ENCODE results near the gene KIAA1549.
"Not testable (repeated sequence)": the region's sequence is repeated elsewhere in the genome, so short reads cannot be mapped to it uniquely, and the experiment has no call there.

The KIAA1549 gene

GRCh38 chr7:138941545-138941944 is 39.6 kb downstream of the KIAA1549 start:
- Mint-ChIP-seq H3K36me3 (no peaks in the 10 kb centered on the region), H3K27me3 (no peaks in the 10 kb centered on the region), H3K4me3 (no peak overlapping the region), H3K27ac (no peak overlapping the region), H3K4me1 (no peaks in the 10 kb centered on the region), H3K9me3 (no peaks in the 10 kb centered on the region)
- no peak for ATAC-seq (replicated peaks)
- DNase-seq, result no peak

- DNase-seq; H3K4me1 Mint-ChIP-seq; H3K9me3 Mint-ChIP-seq; H3K27ac Mint-ChIP-seq; ATAC-seq (replicated peaks); H3K36me3 Mint-ChIP-seq; H3K4me3 Mint-ChIP-seq; H3K27me3 Mint-ChIP-seq: not testable (repeated sequence)
Observed at GRCh38 chr7:138940602-138941001, 40.6 kb downstream of the KIAA1549 start.

- ATAC-seq (replicated peaks) (no peak), DNase-seq (no peak)
- peaks cover 0 to 6% of the 10 kb centered on the region in 2 donors for H3K27me3 Mint-ChIP-seq
- no peak overlapping the region for H3K27ac Mint-ChIP-seq
- H3K4me1 Mint-ChIP-seq, result peaks cover 0 to 1% of the 10 kb centered on the region in 2 donors
- no peaks in the 10 kb centered on the region for H3K9me3 Mint-ChIP-seq
- no peak overlapping the region for H3K4me3 Mint-ChIP-seq
- no peaks in the 10 kb centered on the region for H3K36me3 Mint-ChIP-seq
Observed at GRCh38 chr7:138937484-138937883, 43.7 kb downstream of the KIAA1549 start.

- H3K4me3 Mint-ChIP-seq, result no peak overlapping the region
- DNase-seq, result no peak
- peaks cover 0 to 6% of the 10 kb centered on the region in 2 donors for H3K27me3 Mint-ChIP-seq
- peaks cover 0 to 1% of the 10 kb centered on the region in 2 donors for H3K4me1 Mint-ChIP-seq
- no peaks in the 10 kb centered on the region for H3K9me3 Mint-ChIP-seq
- ATAC-seq (replicated peaks), result no peak
- no peaks in the 10 kb centered on the region for H3K36me3 Mint-ChIP-seq
- no peak overlapping the region for H3K27ac Mint-ChIP-seq
Observed at GRCh38 chr7:138935465-138936011, 45.7 kb downstream of the KIAA1549 start.

GRCh38 chr7:138934861-138935260 is 46.3 kb downstream of the KIAA1549 start:
- DNase-seq (no peak), ATAC-seq (replicated peaks) (no peak)
- Mint-ChIP-seq H3K4me1 (peaks cover 0 to 1% of the 10 kb centered on the region in 2 donors), H3K9me3 (no peaks in the 10 kb centered on the region), H3K27me3 (peaks cover 0 to 6% of the 10 kb centered on the region in 2 donors), H3K4me3 (no peak overlapping the region), H3K27ac (no peak overlapping the region), H3K36me3 (no peaks in the 10 kb centered on the region)

- peaks cover 0 to 1% of the 10 kb centered on the region in 2 donors for H3K4me1 Mint-ChIP-seq
- H3K4me3 Mint-ChIP-seq, result no peak overlapping the region
- ATAC-seq (replicated peaks), result no peak
- no peak for DNase-seq
- H3K27ac Mint-ChIP-seq, result no peak overlapping the region
- H3K36me3 Mint-ChIP-seq, result no peaks in the 10 kb centered on the region
- H3K9me3 Mint-ChIP-seq, result no peaks in the 10 kb centered on the region
- peaks cover 0 to 6% of the 10 kb centered on the region in 2 donors for H3K27me3 Mint-ChIP-seq
Observed at GRCh38 chr7:138934367-138934766, 46.8 kb downstream of the KIAA1549 start.

GRCh38 chr7:138932870-138933269 is 48.3 kb downstream of the KIAA1549 start:
- H3K4me3 Mint-ChIP-seq, result no peak overlapping the region
- no peak for ATAC-seq (replicated peaks)
- DNase-seq, result no peak
- peaks cover 0 to 1% of the 10 kb centered on the region in 2 donors for H3K4me1 Mint-ChIP-seq
- H3K27me3 Mint-ChIP-seq, result peaks cover 0 to 6% of the 10 kb centered on the region in 2 donors
- no peaks in the 10 kb centered on the region for H3K36me3 Mint-ChIP-seq
- H3K27ac Mint-ChIP-seq, result no peak overlapping the region
- no peaks in the 10 kb centered on the region for H3K9me3 Mint-ChIP-seq

GRCh38 chr7:138932427-138932826 is 48.8 kb downstream of the KIAA1549 start:
- H3K36me3 Mint-ChIP-seq, result no peaks in the 10 kb centered on the region
- no peak overlapping the region for H3K27ac Mint-ChIP-seq
- ATAC-seq (replicated peaks) (no peak), DNase-seq (no peak)
- H3K27me3 Mint-ChIP-seq, result peaks cover 0 to 6% of the 10 kb centered on the region in 2 donors
- H3K4me1 Mint-ChIP-seq, result peaks cover 0 to 1% of the 10 kb centered on the region in 2 donors
- H3K4me3 Mint-ChIP-seq, result no peak overlapping the region
- H3K9me3 Mint-ChIP-seq, result no peaks in the 10 kb centered on the region

GRCh38 chr7:138929969-138930368 is 51.2 kb downstream of the KIAA1549 start:
- H3K27ac Mint-ChIP-seq, result no peak overlapping the region
- ATAC-seq (replicated peaks) (no peak), DNase-seq (no peak)
- no peaks in the 10 kb centered on the region for H3K9me3 Mint-ChIP-seq
- H3K4me3 Mint-ChIP-seq, result no peak overlapping the region
- peaks cover 0 to 1% of the 10 kb centered on the region in 2 donors for H3K4me1 Mint-ChIP-seq
- H3K36me3 Mint-ChIP-seq, result no peaks in the 10 kb centered on the region
- H3K27me3 Mint-ChIP-seq, result peaks cover 0 to 6% of the 10 kb centered on the region in 2 donors

- no peak for ATAC-seq (replicated peaks)
Observed at GRCh38 chr7:138926241-138926612, 55.0 kb downstream of the KIAA1549 start.

GRCh38 chr7:138924501-138925225 is 56.5 kb downstream of the KIAA1549 start:
- no peak for DNase-seq
- Mint-ChIP-seq H3K4me1 (no peaks in the 10 kb centered on the region), H3K4me3 (no peak overlapping the region), H3K36me3 (no peaks in the 10 kb centered on the region), H3K27ac (no peak overlapping the region), H3K9me3 (peaks cover 4 to 5% of the 10 kb centered on the region in 2 donors), H3K27me3 (no peaks in the 10 kb centered on the region)
- ATAC-seq (replicated peaks), result no peak

More at GRCh38 chr7:138926241-138926612, 55.0 kb downstream of the KIAA1549 start:
- no peaks in the 10 kb centered on the region for H3K36me3 Mint-ChIP-seq
- no peaks in the 10 kb centered on the region for H3K4me1 Mint-ChIP-seq
- no peak for DNase-seq
- no peak overlapping the region for H3K27ac Mint-ChIP-seq
- H3K9me3 Mint-ChIP-seq, result peaks cover 4 to 5% of the 10 kb centered on the region in 2 donors
- no peaks in the 10 kb centered on the region for H3K27me3 Mint-ChIP-seq
- H3K4me3 Mint-ChIP-seq, result no peak overlapping the region

GRCh38 chr7:138921277-138921676 is 59.9 kb downstream of the KIAA1549 start:
- H3K4me1 Mint-ChIP-seq, result no peaks in the 10 kb centered on the region
- no peak overlapping the region for H3K4me3 Mint-ChIP-seq
- DNase-seq (no peak), ATAC-seq (replicated peaks) (no peak)
- H3K27ac Mint-ChIP-seq, result no peak overlapping the region
- H3K27me3 Mint-ChIP-seq, result no peaks in the 10 kb centered on the region
- H3K9me3 Mint-ChIP-seq, result peaks cover 4 to 5% of the 10 kb centered on the region in 2 donors
- no peaks in the 10 kb centered on the region for H3K36me3 Mint-ChIP-seq

- Mint-ChIP-seq H3K9me3 (peaks cover 4 to 5% of the 10 kb centered on the region in 2 donors), H3K4me1 (no peaks in the 10 kb centered on the region), H3K36me3 (no peaks in the 10 kb centered on the region), H3K27ac (no peak overlapping the region), H3K27me3 (no peaks in the 10 kb centered on the region), H3K4me3 (no peak overlapping the region)
- ATAC-seq (replicated peaks) (no peak), DNase-seq (no peak)
Observed at GRCh38 chr7:138919911-138920310, 61.3 kb downstream of the KIAA1549 start.

- no peak for ATAC-seq (replicated peaks)
- Mint-ChIP-seq H3K27me3 (no peaks in the 10 kb centered on the region), H3K9me3 (peaks cover 4 to 5% of the 10 kb centered on the region in 2 donors), H3K27ac (no peak overlapping the region), H3K4me3 (no peak overlapping the region), H3K4me1 (no peaks in the 10 kb centered on the region), H3K36me3 (no peaks in the 10 kb centered on the region)
- no peak for DNase-seq
Observed at GRCh38 chr7:138919216-138919615, 62.0 kb downstream of the KIAA1549 start.

- H3K9me3 Mint-ChIP-seq, result peaks cover 4 to 5% of the 10 kb centered on the region in 2 donors
- H3K27me3 Mint-ChIP-seq, result peaks cover 0 to 1% of the 10 kb centered on the region in 2 donors
- no peaks in the 10 kb centered on the region for H3K4me1 Mint-ChIP-seq
- H3K4me3 Mint-ChIP-seq, result no peak overlapping the region
- DNase-seq (no peak), ATAC-seq (replicated peaks) (no peak)
- no peaks in the 10 kb centered on the region for H3K36me3 Mint-ChIP-seq
- H3K27ac Mint-ChIP-seq, result no peak overlapping the region
Observed at GRCh38 chr7:138918756-138919155, 62.4 kb downstream of the KIAA1549 start.
